HFF-Myc (cell line): Measurements from ENCODE around the gene MEF2C.

Experiments
- DNase-seq: peaks from one replicate; pipeline ENCODE4 v3.0.0-alpha.2; 2011; ENCODE audit warnings: low read depth; ENCODE audit errors: extremely low read depth
- H3K4me3 ChIP-seq: replicated peaks from 2 replicates; pipeline ENCODE4 v1.5.1; 2011; ENCODE audit warnings: low read depth, mild to moderate bottlenecking, control low read depth, low read length
- CTCF ChIP-seq: IDR thresholded peaks from 2 replicates; pipeline ENCODE4 v1.5.1; 2012; ENCODE audit warnings: mild to moderate bottlenecking, low read depth, low read length, control low read depth; ENCODE audit errors: missing control alignments

The MEF2C gene

GRCh38 chr5:88883059-88883835, at the start of gene MEF2C:
Gene MEF2C (minus strand): TSS chr5:88883184. CDS start chr5:88823788, 59,396 bp downstream.
- peak; percentile 75 for DNase-seq
- H3K4me3 ChIP-seq, result peak within 1 kb of the TSS; percentile 60
- TF ChIP-seq CTCF, result no peak

GRCh38 chr5:88932541-88932940, 49.6 kb upstream of the MEF2C start:
- no peak for TF ChIP-seq CTCF
- no peak for DNase-seq

GRCh38 chr5:88930335-88930734, 47.4 kb upstream of the MEF2C start:
- no peak overlapping the region for H3K4me3 ChIP-seq
- no peak for DNase-seq
- no peak for TF ChIP-seq CTCF

More at GRCh38 chr5:88932541-88932940, 49.6 kb upstream of the MEF2C start:
- no peak overlapping the region for H3K4me3 ChIP-seq

GRCh38 chr5:88929385-88929784, 46.4 kb upstream of the MEF2C start:
- H3K4me3 ChIP-seq, result no peak overlapping the region
- no peak for TF ChIP-seq CTCF
- no peak for DNase-seq

GRCh38 chr5:88926774-88927173, 43.8 kb upstream of the MEF2C start:
- no peak overlapping the region for H3K4me3 ChIP-seq
- TF ChIP-seq CTCF, result no peak
- DNase-seq, result no peak

GRCh38 chr5:88925692-88926490, 42.9 kb upstream of the MEF2C start:
- DNase-seq, result no peak
- TF ChIP-seq CTCF, result no peak
- no peak overlapping the region for H3K4me3 ChIP-seq
